Jurkat, Clone E6-1 (cell line): ENCODE data around the gene GTF3C5.
"Not testable (repeated sequence)": the region's sequence is repeated elsewhere in the genome, so short reads cannot be mapped to it uniquely, and the experiment has no call there.

Experiments
- DNase-seq: peaks from one replicate; pipeline ENCODE4 v3.0.0-alpha.2; 2011; ENCODE audit warnings: low read depth, low spot score
- H3K4me3 ChIP-seq: 2 replicates; pipeline ENCODE4 v1.5.1; 2011; ENCODE audit warnings: mild to moderate bottlenecking, low read length, control low read depth, moderate library complexity

The GTF3C5 gene

DNA sequence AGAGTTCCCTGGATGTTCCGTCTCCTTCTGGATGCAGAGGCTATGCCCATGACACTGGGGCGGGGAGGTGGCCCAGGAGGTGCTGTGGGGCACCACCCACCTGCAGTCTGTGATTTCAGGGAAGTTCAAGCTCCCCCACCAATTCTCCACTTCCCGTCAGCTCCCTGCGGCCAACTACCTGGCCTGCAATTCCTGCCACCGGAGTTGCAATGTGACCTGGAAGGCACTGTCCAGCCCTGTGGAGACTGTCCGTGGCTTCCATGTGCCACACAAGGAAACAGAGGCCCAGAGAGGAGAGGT lies 35.7 kb upstream of the GTF3C5 start:
- H3K4me3 ChIP-seq: no peak overlapping the region
- DNase-seq: no peak

DNA sequence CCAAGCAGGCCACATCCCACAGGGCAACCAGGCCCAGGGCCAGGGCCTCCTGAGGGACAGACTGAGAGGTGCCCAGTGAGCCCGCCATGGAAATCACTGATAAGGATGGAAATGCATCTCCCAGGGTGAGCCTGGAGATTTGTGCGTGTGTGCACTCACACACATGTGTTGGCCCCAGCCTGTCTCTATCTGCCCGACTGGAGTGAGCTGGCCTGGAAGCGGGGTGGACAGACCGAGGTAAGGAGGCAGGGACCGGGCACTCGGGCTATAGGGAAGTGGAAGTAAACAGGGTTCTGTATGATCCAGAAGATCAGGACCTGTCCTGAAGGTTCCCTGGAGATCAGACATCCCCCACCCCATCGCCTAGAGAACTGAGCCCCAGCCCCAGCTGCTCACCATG lies 34.9 kb upstream of the GTF3C5 start:
- H3K4me3 ChIP-seq: no peak overlapping the region
- no peak for DNase-seq

DNA sequence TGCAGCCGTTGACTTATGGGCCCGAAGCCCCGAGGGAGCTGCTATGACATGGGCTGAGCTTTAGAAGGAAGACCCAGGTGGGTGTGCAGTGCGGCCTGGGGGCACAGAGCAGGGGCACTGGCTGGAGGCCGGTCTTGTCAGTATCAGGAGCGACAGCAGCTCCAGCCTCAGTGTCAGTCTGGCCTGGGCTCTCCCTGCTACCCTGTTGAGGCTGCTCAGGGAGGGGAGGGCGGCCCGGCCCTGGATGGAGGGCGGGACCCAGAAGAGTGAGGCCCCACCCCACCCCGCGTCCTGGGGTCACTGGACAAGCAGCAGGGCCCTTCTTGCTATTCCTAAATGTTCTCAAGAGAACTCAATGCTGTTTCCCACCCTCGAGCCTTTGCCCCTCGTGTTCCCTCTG lies 34.3 kb upstream of the GTF3C5 start:
- no peak overlapping the region for H3K4me3 ChIP-seq
- no peak for DNase-seq

DNA sequence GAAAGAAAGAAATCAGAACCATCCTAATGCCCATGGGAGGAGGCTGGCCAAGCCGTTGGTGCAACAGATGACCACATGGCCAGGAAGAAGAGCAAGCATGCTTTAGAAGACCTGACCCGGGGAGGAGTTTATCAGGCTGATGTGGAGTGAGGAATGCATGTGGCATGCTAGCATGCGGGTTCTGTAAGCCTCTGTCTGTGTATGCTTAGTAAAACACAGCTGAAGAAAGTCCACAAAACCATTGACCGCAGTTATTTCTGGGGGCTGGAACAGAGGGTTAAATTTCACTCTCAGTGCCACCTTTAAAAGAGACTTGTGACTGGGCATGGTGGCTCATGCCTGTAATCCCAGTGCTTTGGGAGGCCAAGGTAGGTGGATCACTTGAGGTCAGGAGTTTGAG lies 33.2 kb upstream of the GTF3C5 start:
- DNase-seq: no peak
- no peak overlapping the region for H3K4me3 ChIP-seq

DNA sequence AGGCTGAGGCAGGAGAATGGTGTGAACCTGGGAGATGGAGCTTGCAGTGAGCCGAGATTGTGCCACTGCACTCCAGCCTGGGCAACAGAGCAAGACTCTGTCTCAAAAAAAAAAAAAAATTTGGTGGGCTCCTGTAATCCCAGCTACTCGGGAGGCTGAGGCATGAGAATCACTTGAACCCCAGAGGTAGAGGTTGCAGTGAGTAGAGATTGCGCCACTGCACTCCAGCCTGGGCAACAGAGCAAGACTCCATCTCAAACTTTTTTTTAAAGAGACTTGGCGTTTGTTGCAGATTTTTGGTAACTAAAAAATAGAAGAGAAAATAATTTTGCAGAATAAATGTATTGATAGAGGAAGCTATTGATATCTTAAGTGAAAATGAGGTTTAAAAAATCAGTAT lies 32.6 kb upstream of the GTF3C5 start:
- not testable (repeated sequence) for DNase-seq, H3K4me3 ChIP-seq

DNA sequence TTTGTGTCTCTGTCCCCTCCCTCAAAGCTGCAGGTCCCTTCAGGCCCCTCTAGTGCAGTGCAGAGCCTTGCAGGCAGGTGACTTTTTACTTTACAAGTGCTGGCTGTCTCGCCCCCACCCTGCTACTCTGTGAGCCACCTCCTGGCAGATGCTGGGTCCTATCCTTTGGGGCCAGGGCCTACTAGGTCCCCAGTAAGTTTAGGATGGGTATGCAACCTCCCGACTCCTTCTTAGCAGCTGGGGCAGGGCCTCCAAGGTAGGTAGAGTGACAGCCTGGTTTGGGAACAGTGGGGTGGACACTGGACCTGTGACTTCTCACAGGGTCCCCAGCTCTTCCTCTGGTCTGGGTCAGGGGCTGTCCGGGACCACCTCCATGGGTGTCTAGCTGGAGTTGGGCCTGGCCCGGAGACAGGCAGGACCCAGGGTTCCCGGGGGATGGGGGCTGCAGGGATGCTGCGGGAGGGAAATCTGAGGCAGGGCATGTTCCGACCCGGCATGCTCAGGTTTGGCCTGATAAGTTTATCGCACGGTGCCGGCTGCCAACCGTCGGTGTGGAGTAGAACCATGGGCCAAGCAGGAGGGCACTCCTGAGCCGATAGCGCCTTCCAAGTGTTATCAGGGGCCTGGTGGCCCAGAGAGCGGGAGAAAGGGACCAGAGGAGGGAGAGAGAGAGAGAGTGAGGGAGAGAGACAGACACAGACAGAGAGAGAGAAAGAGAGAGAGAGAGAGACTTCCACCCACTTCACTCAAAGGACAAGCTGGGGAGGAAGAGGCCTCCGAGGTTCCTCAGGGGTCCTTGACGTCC lies 31.8 kb upstream of the GTF3C5 start:
- no peak overlapping the region for H3K4me3 ChIP-seq
- DNase-seq: no peak

DNA sequence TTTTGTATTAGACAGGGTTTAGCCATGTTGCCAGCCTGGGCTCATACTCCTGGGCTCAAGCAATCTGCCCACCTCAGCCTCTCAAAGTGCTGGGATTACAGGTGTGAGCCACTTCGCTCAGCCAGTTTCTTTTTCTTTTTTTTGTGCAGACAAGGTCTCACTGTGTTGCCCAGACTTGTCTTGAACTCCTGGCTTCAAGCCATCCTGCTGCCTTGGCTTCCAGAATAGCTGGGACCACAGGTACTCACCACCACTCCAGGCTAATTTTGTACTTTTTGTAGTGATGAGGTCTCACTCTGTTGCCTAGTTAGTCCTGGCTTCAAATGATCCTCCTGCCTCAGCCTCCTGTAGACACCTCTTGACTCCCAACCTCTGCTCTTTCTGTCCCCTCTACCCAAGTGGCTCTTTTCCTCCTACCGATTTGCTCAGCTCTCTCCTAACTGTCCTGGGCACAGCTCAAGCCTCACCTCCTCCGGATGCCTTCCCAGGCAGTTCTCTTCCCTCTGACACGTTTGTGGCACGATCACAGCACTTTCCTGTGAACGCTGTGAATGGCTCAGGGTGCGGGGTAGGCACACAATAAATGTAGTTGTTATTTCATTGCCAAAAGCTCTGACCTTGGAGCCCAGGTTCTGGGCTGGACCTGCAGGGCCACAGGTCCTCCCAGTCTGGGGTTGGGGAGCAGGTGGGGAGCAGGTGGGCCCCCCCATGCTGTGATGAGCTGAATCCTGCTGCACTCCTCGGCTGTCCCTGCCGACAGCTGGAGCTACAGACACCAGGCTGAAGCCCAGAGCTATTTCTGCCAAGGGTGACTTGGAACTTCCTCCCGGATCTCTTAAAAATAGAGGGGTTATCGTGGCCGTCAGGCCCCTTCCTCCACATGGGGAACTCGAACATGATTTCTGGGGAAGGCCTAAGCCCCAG lies 28.4 kb upstream of the GTF3C5 start:
- H3K4me3 ChIP-seq: no peak overlapping the region
- DNase-seq: no peak

DNA sequence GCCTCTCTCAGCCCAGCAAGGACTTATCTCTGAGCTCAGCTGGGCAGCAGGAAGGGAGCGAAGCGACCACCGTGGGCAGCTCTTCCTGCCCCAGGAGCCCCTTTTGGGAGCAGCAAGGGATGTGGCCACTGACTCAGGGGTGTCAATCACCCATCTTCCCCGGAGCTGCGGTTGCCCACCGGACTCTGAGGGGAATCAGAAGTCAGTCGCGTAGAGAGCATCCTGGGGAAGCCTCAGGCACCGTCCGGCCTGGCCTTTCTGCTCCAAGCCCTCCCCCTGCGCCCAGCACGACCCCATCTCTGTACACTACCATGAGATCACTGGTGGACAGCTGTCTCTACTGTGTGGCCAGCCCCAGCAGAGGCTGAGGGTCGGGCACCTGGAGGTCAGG lies 27.7 kb upstream of the GTF3C5 start:
- DNase-seq: no peak
- no peak overlapping the region for H3K4me3 ChIP-seq

DNA sequence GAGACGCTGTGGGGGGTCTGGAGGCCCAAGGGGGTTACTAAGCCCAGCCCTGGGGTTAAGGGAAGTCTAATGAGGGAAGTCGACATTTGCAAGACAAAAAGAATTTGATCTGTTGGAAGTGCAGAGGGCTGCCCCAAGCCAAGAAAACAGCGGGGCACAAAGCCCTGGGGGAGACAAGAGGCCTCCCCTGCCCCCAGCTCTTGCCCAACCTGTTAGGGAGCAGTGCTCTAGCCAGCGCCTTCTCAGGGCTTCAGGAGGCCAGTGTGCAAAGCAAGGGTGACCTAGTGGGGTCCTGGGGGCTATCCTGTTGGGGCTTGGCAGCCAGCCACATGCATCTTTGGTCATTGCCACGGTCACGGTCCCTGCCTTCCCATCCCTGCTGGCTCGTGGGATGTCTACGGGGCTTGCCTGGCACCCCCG lies 27.1 kb upstream of the GTF3C5 start:
- no peak for DNase-seq
- no peak overlapping the region for H3K4me3 ChIP-seq

DNA sequence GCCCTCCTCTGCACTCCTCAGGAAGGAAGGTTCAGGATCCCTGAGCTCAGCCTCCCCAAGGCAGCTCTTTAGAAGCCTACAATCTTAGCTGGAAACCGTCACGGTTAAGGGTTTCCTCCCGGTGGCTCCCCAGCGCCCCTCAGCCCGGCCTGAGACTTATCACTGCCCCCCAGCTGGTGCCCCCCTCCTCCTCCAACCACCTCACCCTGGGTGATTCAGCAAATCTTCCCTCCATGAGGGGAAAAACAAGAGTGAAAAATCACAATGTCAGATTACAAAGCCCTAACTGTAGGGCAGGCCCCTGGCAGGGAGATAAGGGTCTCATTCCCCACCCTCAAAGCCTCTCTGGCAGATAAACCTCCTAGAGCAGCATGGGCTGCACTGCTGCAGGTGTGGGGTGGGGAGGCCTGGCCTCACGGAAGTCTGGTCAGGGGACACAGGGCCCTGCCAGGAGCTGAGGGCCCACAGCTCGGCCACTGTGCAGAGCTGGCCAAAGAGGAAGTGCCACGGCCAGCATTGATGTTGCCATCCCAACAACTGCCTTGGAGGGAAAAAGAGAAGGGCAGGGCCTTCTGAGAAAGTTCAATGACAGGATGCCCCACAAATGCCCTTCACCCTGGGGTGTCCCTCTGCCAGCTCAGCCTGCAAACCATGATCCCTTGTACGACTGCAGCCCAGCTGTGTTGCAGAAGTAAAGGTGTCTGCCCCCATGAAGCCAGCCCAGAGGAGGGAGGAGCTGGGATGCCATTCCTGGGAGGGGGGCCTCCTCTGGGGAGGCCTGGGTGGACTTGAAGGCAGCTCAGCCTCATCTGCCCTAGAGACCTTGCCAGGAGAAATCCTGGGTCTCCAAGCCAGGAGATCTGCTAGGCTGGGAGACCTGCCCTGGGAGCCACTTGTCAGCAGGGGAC lies 26.5 kb upstream of the GTF3C5 start:
- DNase-seq: no peak
- no peak overlapping the region for H3K4me3 ChIP-seq

DNA sequence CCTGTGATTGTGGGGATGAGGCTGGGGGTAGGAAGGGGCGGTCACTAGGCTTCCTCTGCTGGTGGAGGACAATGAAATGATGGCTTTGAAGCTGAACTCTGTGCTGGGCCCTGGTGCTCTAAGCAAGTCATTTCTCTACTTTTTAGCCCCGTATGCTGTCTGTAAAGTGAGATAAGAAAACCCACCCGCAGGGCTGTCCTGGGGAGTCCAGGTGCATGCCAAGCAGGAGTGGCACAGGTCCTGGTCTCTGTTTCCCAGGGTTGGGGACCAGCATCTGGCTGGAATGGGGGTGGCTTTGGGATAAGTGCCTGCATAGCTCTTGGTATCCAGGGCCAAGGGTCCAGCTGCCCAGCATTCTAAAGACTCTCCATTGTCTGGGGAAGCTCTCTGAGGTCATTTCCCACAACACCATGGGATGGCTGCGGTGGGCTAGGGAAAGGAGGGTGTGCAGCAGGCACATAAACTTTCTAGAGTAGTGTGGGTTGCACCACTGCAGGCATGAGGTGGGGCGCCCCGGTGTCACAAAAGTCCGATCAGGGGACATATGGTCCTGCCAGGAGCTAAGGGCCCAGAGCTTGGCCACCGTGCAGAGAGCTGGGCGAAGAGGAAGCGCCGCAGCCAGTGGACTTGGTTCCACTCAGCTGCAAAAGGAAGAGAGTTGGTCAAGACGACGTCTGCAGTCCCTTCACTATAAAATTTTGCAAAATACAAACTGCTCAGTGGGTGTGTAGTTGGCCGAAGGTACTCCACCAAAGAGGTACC lies 25.6 kb upstream of the GTF3C5 start:
- H3K4me3 ChIP-seq: no peak overlapping the region

DNA sequence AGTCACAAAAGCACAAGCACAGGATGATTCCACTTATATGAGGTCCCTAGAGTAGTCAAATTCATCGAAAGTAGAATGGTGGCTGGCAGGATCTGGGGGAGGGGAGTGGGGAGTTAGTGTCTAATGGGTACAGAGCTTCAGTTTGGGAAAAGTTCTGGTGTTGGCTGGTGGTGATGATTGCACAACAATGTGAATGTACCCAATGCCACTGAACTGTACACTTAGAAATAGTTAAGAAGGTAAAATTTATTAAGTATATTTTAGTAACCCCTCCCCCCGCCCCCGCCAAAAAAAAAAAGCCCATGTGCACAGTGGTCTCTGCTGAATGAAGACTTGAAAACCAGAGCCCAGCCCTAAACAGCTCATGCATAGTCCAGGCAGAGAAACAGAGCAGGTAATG lies 24.8 kb upstream of the GTF3C5 start:
- H3K4me3 ChIP-seq: no peak overlapping the region
- DNase-seq: no peak

More for the DNA sequence above, 25.6 kb upstream of the GTF3C5 start:
- no peak for DNase-seq

DNA sequence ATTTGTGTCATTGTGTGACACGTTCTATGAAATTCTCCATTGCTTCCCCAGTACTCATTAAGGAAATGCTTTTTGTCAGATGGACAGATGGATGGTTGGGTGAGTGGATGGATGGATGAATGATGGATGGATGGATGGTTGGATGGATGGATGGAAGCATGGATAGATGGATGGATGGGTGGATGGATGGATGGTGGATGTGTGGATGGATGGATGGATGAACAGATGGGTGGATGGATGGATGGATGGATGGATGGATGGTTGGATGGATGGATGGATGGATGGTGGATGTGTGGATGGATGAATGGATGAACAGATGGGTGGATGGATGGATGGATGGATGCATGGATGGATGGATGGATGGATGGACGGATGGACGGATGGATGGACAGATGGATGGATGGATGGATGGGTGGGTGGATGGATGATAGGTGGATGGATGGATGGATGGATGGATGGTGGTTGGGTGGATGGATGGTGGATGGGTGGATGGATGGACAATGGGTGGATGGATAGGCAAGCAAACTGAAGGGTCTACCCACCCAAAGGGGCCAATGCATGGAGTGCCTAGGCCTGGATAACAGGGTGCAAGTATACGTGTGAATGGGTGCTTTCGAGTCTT lies 24.0 kb upstream of the GTF3C5 start:
- no peak for DNase-seq
- H3K4me3 ChIP-seq: no peak overlapping the region

DNA sequence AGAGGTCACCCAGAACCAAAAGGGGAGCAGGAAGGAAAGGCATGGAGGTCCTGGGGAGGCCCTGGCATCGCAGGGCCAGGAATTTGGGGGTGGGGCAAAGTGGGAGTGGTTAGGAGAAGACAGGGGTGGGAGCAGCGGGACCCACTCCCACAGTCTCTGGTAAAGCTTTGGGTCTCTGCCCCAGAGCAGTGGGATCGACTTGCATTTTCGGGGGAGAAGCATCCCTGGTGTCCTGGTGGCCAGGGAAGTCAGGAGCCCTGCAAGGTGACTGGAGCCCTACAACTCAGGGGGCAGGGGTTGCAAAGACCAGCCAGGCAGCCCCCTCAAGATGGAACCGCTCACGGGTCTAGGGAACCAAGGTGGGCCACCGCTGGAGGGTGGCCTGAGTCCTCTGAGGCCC lies 22.4 kb upstream of the GTF3C5 start:
- no peak for DNase-seq
- H3K4me3 ChIP-seq: no peak overlapping the region

DNA sequence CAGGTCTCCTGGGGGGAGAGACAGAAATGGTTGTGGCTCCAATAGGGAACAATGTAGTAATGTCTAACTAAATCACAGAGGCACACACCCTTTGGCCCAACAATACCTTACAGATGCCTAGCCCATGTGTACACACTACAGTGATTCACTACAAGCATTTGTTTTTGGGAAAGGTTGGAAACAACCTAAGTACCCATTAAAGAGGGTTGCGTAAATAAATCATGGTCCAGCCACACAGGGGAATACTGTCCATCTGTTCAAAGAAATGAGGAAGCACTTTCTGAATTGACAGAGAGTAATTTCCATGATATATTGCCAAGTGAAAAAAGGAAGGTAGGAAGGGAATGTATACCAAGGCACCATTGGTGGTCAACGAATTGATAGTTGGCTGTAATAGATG lies 22.0 kb upstream of the GTF3C5 start:
- no peak for DNase-seq
- H3K4me3 ChIP-seq: no peak overlapping the region

DNA sequence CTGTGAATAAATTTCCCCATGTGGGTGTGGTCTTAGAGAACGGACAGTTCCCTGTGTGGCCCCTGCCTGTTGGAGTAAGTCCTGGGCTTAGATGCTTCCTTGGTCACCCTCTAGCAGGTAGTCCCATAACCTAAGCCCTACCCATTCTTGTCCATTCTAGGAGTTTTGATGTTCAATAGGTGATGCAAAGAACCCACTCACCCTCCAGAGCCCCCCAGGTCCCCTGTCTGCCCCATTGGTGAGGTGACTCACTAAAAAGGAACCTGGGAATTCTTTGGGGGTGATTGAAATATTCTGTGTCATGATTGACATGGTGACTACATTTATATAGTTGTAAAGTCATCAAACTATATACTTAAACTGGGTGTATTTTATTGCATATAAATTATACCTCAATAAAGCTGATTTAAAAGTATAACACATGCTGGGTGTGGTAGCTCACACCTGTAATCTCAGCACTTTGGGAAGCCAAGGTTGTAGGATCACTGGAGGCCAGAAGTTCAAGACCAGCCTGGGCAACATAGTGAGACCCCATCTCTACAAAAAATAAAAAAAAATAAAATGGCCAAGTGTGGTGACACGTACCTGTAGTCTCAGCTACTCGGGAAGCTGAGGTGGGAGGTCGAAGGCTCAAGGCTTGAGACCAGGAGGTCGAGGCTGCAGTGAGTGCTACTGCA lies 20.8 kb upstream of the GTF3C5 start:
- H3K4me3 ChIP-seq: no peak overlapping the region
- no peak for DNase-seq

DNA sequence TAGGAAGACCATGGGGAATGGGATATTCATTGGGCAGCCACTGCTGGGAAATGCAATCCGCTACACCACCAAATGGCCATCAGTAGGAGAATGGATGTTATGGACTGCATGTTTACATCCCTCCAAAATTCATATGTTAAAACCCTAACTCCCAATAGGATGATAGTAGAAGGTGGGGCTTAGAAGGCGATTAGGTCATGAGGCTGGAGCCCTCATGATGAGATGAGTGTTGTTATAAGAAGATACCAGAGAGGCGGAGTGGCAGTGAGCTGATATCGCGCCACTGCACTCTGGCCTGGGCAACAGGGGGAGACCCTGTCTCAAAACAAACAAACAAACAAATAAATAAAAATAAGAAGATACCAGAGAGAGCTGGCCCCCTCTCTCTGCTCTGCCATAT lies 16.1 kb upstream of the GTF3C5 start:
- DNase-seq: no peak
- H3K4me3 ChIP-seq: no peak overlapping the region
